ENCODE results near the gene DPRX.
"Not testable (repeated sequence)": the region's sequence is repeated elsewhere in the genome, so short reads cannot be mapped to it uniquely, and the experiment has no call there.

The DPRX gene

GRCh38 chr19:53647350-53647749 lies 15.6 kb downstream of the DPRX start:
- no peak for DNase-seq

- DNase-seq, result no peak
Observed at GRCh38 chr19:53647792-53648191, 16.0 kb downstream of the DPRX start.

DNA sequence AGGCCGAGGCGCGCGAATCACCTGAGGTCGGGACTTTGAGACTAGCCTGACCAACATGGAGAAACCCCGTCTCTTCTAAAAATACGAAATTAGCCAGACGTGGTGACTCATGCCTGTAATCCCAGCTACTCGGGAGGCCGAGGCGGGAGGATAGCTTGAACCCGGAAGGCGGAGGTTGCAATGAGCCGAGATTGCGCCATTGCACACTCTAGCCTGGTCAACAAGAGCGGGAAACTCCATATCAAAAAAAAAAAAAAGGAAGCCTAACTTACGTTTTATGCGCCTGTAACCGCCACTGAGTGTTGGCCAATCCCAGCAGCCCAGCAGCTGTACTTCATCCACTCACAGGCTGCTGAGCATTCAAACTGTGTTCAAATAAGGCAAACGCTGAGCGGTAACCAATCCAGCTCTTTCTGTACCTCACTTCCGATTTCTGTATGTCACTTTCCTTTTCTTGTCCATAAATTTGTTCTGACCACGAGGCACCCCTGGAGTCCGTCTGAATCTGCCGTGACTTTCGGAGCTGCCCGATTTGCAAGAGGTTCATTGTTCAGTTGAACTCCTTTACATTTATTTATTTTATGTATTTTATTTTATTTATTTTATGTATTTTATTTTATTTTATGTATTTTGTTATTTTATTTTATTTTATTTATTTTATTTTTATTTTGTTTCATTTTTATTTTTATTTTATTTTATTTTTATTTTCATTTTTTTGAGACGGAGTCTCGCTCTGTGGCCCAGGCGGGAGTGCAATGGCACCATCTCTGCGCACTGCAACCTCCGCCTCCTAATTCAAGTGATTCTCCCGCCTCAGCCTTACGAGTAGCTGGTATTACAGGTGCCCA lies 18.2 kb downstream of the DPRX start:
- no peak for DNase-seq

GRCh38 chr19:53652476-53652875 lies 20.7 kb downstream of the DPRX start:
- DNase-seq, result no peak

- DNase-seq, result no peak
Observed at GRCh38 chr19:53655042-53655665, 23.4 kb downstream of the DPRX start.

DNA sequence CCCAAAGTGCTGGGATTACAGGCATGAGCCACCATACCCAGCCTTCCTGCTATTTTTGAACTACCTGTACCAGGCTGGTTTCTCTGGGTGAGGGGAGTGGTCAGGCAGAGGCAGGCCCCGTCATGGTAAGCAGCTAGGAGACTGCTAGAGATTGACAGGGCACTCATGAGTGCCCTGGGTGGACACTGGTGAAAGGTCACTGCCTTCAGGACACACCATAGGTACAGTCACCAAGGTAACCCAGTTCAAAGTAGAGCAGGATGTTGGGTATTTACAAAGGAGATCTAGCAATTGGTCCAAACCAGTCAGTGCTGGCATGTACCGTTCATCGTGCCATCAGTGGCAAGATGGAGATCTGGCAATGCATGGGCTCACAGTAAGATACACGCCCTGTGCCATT lies 25.5 kb downstream of the DPRX start:
- no peak for DNase-seq

DNA sequence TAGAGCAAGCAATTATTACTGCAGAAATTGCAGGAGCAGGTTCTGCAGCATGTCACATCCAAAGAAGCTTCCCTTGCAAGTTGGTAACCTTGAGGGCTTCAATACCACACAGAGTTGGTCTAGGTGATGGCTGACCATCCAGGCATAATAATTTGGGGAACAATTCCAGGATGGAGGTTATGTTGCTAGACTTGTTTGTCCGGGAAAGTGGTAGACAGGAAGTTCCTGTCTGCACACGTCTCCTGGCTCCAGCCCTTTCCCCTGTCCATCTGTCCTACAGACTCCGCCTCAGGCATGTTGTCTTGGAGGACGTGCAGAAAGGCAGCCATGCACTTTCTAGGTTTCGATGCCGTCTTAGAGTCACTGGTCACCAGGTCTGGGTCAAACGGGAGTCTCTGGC lies 26.0 kb downstream of the DPRX start:
- no peak for DNase-seq

DNA sequence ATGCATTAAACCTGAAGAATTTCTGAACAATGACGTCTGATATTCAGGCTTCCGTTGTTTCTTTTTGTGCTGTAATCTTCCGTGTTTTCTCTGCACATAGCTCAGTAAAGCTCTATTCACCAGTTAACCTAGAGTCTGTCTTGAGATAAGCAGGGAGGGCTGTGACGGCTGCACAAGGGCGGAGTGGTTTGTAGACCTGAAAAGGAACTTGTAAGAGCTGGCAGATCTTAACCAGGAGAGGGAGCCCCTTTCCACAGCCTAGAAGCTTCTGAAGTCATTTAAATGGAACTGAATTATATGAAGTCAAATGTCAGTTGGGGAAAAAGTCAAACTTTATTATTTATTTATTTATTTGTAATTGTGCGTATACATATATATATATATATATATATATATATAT lies 27.5 kb downstream of the DPRX start:
- DNase-seq, result no peak

- DNase-seq, result no peak
Observed at GRCh38 chr19:53660584-53660983, 28.8 kb downstream of the DPRX start.

DNA sequence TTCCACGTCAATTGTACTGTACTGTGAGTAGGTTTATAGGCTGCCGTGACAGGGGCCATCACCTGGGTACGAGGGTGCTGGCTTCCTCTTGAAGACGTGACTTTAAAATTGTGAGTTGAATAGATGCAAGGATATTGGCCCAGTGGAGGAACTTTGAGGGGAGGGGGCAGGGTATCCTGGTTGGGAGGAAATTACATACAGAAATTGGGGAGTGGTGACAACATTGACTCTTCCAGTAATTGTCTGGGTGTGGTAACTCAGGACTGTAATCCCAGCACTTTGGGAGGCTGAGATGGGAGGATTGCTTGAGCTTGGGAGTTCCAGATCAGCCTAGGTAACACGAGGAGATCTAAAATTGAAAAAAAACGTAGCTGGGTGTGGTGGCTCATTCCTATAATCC lies 30.4 kb downstream of the DPRX start:
- DNase-seq, result no peak

DNA sequence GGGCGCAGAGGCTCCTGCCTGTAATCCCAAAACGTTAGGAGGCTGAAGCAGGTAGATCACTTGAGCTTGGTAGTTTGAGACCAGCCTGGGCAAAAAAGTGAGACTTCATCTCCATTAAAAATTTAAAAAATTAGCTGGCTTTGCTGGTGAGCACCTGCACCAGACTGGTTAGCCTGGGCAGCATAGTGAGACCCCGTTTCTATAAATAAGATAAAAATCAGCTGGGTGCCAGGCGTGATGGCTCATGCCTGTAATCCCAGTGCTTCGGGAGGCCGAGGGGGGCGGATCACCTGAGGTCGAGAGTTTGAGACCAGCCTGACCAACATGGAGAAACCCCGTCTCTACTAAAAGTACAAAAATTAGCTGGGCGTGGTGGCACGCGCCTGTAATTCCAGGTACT lies 32.4 kb downstream of the DPRX start:
- no peak for DNase-seq

DNA sequence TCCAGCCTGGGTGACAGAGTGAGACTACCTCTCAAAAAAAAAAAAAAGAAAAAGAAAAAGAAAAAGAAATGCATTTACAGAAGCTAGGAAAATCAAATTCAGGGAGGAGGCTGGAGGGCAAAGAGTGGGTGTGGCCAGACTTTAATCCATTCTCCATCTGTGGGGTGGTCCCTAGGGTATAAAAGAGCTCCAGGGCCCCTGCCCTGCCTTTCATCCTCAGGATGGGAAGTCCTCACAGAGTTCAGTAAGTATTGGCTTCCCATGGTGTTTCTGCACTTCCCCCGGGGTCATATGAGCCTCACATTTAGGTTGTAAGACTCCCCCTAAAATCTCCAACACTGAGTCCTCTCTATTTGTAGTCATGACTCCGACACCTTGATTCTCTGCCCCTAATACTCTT lies 33.0 kb downstream of the DPRX start:
- DNase-seq, result no peak

DNA sequence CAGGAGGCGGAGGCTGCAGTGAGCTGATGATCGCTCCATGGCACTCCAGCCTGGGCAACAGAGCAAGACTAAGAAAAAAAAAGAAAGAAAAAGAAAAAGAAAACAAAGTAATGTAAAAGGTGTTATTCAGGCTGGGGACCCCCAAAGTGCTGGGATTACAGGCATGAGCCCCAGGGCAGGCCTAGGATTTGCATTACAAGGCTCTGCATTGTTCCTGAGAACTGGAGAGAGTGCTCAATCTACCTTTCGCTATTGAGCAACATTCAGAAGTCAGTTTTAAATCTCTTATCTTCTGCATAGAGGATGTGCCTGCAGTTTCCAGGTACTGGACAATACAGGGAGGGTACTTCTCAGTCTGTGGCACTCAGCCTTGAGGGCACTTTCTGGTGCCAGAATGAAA lies 34.5 kb downstream of the DPRX start:
- DNase-seq, result not testable (repeated sequence)

GRCh38 chr19:53668804-53669203 lies 37.0 kb downstream of the DPRX start:
- DNase-seq, result not testable (repeated sequence)

DNA sequence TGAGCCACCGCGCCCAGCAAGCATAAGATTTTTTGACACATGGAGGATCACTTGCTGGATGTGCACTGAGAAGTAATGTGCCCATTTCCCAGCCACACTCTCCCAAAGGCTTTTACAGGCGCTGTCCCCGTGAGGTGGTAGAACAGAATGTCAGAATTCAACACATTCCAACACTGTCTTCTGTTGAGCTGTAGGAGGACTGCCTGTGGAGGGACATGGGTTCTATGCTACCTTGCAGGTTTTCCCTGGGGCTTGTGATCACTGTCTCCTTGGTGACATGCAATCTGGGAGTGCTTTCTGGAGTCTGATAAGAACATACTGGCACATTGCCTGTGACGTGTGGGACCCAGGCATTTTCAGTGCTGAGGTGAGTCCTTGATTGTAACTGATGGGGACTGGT lies 38.5 kb downstream of the DPRX start:
- DNase-seq, result no peak

DNA sequence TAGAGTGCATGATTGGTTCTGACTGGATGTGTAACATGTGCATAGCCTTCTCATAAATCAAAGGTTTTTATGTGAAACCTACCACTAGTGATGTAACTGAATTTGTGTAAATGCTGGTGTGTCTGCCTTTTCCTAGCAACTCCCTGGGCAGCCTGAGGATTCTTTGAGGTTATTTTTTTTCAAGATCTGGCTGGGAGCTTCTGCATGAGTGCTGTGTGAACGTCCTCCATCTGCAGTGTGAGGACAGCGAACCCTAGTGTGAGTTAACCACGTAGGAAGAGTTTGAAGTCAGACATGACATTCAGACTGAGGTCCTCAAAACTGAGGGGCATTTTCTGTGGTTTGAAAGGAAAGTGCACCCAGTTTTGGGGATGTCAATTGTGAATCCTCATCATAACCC lies 39.9 kb downstream of the DPRX start:
- DNase-seq, result no peak

Measured in NCI-H1417 treated with DMSO at 0.1 percent for 48 hours (cell line).